ENCODE measurements around the gene AMIGO2. TPM values are rescaled to one million over a fixed set of nuclear protein-coding genes. Genes with fewer than 3 reads are reported as not detected.

AMIGO2 gene
- total RNA-seq, 2 donors from 2014 or later: 2.6 to 4.0 TPM

- no peaks in the 10 kb centered on the region for H3K27me3 ChIP-seq
- no peaks in the 10 kb centered on the region for H3K9me3 ChIP-seq
- H3K4me1 ChIP-seq: peaks cover 9% of the 10 kb centered on the region
- DNase-seq (no peak), ATAC-seq (no peak)
- 37 to 51% methylated on average over 2 of the region's 2 CpGs for WGBS, 2 donors
- H3K36me3 ChIP-seq (replicated peaks in 1 of 2; ENCODE audit: insufficient read depth in 1 of 2, low read depth in 2 of 2): no peaks in the 10 kb centered on the region
- intact Hi-C loops (cut with DNase I): loop anchor here (10.0 kb wide), 1 partner anchor 218 kb away; no protein-coding TSS in a partner anchor
- no peak overlapping the region for H3K27ac ChIP-seq
- H3K4me3 ChIP-seq: no peak overlapping the region
- TF ChIP-seq POLR2A (IDR thresholded peaks at IDR 0.05): no peak
- no peak for TF ChIP-seq CTCF (IDR thresholded peaks at IDR 0.05)
Measured at GRCh38 chr12:47087088-47087688, 7.4 kb upstream of the AMIGO2 start.

- peak; percentile 55 for ATAC-seq
Measured at GRCh38 chr12:47085815-47086252, 6.1 kb upstream of the AMIGO2 start.

GRCh38 chr12:47084172-47084571, 4.4 kb upstream of the AMIGO2 start:
- Histone ChIP-seq H3K4me3 (no peak overlapping the region), H3K27ac (no peak overlapping the region), H3K9me3 (no peaks in the 10 kb centered on the region), H3K36me3 (replicated peaks in 1 of 2; ENCODE audit: insufficient read depth in 1 of 2, low read depth in 2 of 2) (no peaks in the 10 kb centered on the region), H3K4me1 (peaks cover 22% of the 10 kb centered on the region), H3K27me3 (no peaks in the 10 kb centered on the region)
- intact Hi-C loops (cut with DNase I): loop anchor here (10.0 kb wide), 1 partner anchor 221 kb away; no protein-coding TSS in a partner anchor
- WGBS, 2 donors: 80 to 96% methylated on average over 1 of the region's 1 CpG
- DNase-seq: no peak
- TF ChIP-seq CTCF (IDR thresholded peaks at IDR 0.05): no peak
- TF ChIP-seq POLR2A (IDR thresholded peaks at IDR 0.05): no peak
- no peak for ATAC-seq

More at GRCh38 chr12:47085815-47086252, 6.1 kb upstream of the AMIGO2 start:
- H3K4me3 ChIP-seq: no peak overlapping the region
- 51 to 75% methylated on average over 6 of the region's 6 CpGs for WGBS, 2 donors
- peak overlapping the region in 1 of 4 donors; percentile 32 for H3K27ac ChIP-seq
- H3K9me3 ChIP-seq: no peaks in the 10 kb centered on the region
- TF ChIP-seq CTCF (IDR thresholded peaks at IDR 0.05) (no peak), POLR2A (IDR thresholded peaks at IDR 0.05) (no peak)
- no peaks in the 10 kb centered on the region for H3K36me3 ChIP-seq (replicated peaks in 1 of 2; ENCODE audit: insufficient read depth in 1 of 2, low read depth in 2 of 2)
- H3K4me1 ChIP-seq: peaks cover 15% of the 10 kb centered on the region
- intact Hi-C loops (cut with DNase I): loop anchor here (10.0 kb wide), 1 partner anchor 219 kb away; no protein-coding TSS in a partner anchor
- H3K27me3 ChIP-seq: no peaks in the 10 kb centered on the region
- DNase-seq: peak in 1 of 4 donors; percentile 23

- Histone ChIP-seq H3K4me3 (no peak overlapping the region), H3K9me3 (no peaks in the 10 kb centered on the region), H3K27me3 (no peaks in the 10 kb centered on the region), H3K4me1 (peaks cover 29% of the 10 kb centered on the region), H3K36me3 (replicated peaks in 1 of 2; ENCODE audit: insufficient read depth in 1 of 2, low read depth in 2 of 2) (no peaks in the 10 kb centered on the region), H3K27ac (no peak overlapping the region)
- no peak for TF ChIP-seq POLR2A (IDR thresholded peaks at IDR 0.05)
- no peak for TF ChIP-seq CTCF (IDR thresholded peaks at IDR 0.05)
- intact Hi-C loops (cut with DNase I): loop anchor here (10.0 kb wide), 1 partner anchor 222 kb away; no protein-coding TSS in a partner anchor
- DNase-seq: no peak
- ATAC-seq: no peak
- 66 to 79% methylated on average over 7 of the region's 7 CpGs for WGBS, 2 donors
Measured at GRCh38 chr12:47082796-47083621, 3.2 kb upstream of the AMIGO2 start.

Measured in body of pancreas (tissue), 4 donors.